A549 treated with Hydrocortisone at 1 μM for 4 hours (cell line): ENCODE data around the gene FBXL2. TPM values are rescaled to one million over a fixed set of nuclear protein-coding genes. Genes with fewer than 3 reads are reported as not detected.

ENCODE experiments used
- total RNA-seq: library from RNA; stranded (reverse); fragments of 200-300 nt; extraction: Qiagen RNA extraction; gene quantifications from 5 replicates; pipeline ENCODE4 v1.2.3, GENCODE V29; 2022

The FBXL2 gene
- 7.3 to 8.7 TPM (median 7.4 TPM) in 5 replicates for total RNA-seq

GRCh38 chr3:33277193-33277882 lies at the start of gene FBXL2:
Gene FBXL2 (plus strand): TSS chr3:33277442. CDS start chr3:33277513, 71 bp downstream.

Other genes starting within 250 kb of the FBXL2 start
- 64.5 to 82.6 TPM (median 72.4 TPM) in 5 replicates for gene GLB1, start 180.3 kb upstream of the FBXL2 start, total RNA-seq
- 1.3 to 2.1 TPM (median 1.4 TPM) in 5 replicates for gene TMPPE, start 180.3 kb upstream of the FBXL2 start, total RNA-seq
- gene CRTAP, start 163.4 kb upstream of the FBXL2 start, total RNA-seq: 274 to 301 TPM (median 293 TPM) in 5 replicates
- 2.7 to 5.1 TPM (median 3.4 TPM) in 5 replicates for gene SUSD5, start 58.6 kb upstream of the FBXL2 start, total RNA-seq
- gene UBP1, start 163.0 kb downstream of the FBXL2 start, total RNA-seq: 46.3 to 64.2 TPM (median 50.6 TPM) in 5 replicates